ENCODE measurements around the gene RYR2.

DNA sequence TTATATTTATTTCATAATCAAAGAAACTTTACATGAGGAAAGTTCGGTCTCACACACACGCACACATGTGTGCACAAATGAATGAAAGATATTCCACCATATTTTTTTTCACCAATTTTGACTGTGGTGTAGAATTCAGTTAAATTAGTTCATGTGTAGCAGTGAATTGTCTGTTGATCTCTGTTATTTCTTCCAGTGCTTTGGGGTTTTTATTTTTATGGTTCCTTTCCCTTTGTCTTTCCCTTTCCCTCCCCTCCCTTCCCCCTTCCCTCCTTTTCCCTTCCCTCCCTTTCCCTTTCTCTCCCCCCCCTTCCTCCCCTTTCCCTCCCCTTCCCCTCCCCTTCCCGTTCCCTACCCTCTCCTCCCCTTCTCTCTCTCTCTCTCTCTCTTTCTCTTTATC lies 8.9 kb downstream of the RYR2 start:
- no peak for TF ChIP-seq GATA3 (IDR thresholded peaks at IDR 0.05; ENCODE audit: low read depth, low read length)
- TF ChIP-seq GATA2 (IDR thresholded peaks at IDR 0.05; ENCODE audit: low read depth, low read length): no peak

All from SH-SY5Y (cell line).